Measurements from ENCODE around the gene KLK11. TPM values are rescaled to one million over a fixed set of nuclear protein-coding genes. Genes with fewer than 3 reads are reported as not detected.
A peak's percentile ranks its signal among the peaks of the same experiment; 100 is the strongest.
"Not testable (repeated sequence)": the region's sequence is repeated elsewhere in the genome, so short reads cannot be mapped to it uniquely, and the experiment has no call there.

Gene KLK11
- total RNA-seq, 1 experiment from 2014 or later: not detected

DNA sequence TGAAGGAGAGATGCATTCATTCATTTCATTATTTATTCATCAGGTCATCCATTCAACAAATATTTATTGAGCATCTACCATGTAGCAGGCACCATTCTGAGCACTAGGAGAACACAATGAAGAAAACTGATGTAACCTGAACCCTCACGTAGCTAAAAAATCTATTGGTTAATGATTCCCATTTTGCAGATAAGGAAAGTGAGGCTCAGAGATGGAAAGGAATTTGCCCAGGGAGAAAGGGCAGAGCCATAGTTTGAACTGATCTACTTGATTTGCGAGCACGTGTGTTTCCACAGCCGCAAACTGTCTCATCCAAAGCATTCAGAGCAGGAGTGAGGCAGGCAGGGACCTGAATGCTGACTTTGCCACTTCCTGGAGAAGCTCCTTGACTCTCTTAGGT, 27.7 kb downstream of the KLK11 start:
- H3K4me3 ChIP-seq: no peak overlapping the region
- peaks cover 2% of the 10 kb centered on the region; the same call in 1 of the 2 replicates for H3K9me3 ChIP-seq
- H3K27me3 ChIP-seq: peaks cover 26% of the 10 kb centered on the region
- no peaks in the 10 kb centered on the region for H3K36me3 ChIP-seq
- DNase-seq: no peak

DNA sequence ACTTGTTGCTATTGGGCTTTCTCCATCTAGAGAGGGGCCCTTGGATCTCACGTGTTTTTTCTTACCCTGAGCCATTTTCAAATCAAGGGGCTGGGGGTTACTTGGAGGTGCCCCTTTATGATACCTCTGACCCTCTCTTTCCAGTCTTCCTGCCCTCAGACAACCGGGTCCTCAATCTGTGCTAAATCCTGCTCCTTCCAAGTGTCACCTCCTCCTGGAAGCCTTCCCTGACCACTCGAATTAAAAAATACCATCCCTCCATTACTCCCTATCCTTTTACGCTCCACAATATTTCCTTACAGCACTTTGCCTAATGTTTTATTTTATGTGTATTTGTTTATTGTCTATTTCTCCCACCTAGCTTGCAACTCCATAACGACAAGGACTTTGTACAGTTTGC, 28.4 kb downstream of the KLK11 start:
- DNase-seq: no peak
- Histone ChIP-seq H3K27me3 (peaks cover 26% of the 10 kb centered on the region), H3K9me3 (peaks cover 2% of the 10 kb centered on the region; the same call in 1 of the 2 replicates), H3K4me3 (no peak overlapping the region), H3K36me3 (no peaks in the 10 kb centered on the region)

DNA sequence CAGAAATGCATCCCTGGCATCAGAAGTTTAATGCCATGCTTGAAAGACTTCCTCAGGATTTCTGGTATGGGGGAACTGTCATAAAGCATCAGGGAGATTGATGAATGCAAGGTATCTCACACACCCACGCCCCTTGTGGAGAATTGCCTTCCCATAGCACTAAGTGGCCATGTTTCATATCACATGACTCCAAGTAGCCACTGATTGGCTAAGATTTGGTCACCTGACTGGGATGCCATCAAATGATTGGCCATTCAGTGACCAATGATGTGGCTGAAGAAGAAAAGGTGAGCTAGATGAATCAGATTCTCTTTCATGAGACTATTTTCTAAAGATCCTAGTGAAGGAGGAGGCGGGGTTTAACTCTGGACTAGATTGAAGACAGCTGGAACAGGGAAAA, 32.3 kb downstream of the KLK11 start:
- DNase-seq: no peak
- Histone ChIP-seq H3K27me3 (peaks cover 40% of the 10 kb centered on the region), H3K9me3 (peaks cover 8% of the 10 kb centered on the region; the same call in 1 of the 2 replicates)

DNA sequence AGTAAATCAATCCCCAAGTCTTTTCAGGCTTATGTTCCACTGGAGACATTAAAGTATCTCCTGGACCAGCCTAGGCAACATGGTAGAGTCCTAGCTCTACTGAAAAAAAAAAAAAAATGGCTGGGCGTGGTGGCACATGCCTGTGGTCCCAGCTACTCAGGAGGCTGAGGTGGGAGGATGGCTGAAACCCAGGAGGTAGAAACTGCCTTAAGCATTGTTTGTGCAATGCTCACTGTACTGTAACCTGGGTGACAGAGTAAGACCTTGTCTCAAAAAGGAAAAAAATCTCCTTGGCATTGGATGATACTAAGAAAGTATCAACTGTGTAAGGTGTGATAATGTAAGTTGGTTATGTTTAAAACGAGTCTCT, 33.8 kb downstream of the KLK11 start:
- H3K9me3 ChIP-seq: peaks cover 8% of the 10 kb centered on the region; the same call in 1 of the 2 replicates
- H3K4me3 ChIP-seq: no peak overlapping the region
- H3K27me3 ChIP-seq: peaks cover 43% of the 10 kb centered on the region
- H3K36me3 ChIP-seq: no peaks in the 10 kb centered on the region
- DNase-seq: no peak

More for the DNA sequence above, 32.3 kb downstream of the KLK11 start:
- no peak overlapping the region for H3K4me3 ChIP-seq
- H3K36me3 ChIP-seq: no peaks in the 10 kb centered on the region

DNA sequence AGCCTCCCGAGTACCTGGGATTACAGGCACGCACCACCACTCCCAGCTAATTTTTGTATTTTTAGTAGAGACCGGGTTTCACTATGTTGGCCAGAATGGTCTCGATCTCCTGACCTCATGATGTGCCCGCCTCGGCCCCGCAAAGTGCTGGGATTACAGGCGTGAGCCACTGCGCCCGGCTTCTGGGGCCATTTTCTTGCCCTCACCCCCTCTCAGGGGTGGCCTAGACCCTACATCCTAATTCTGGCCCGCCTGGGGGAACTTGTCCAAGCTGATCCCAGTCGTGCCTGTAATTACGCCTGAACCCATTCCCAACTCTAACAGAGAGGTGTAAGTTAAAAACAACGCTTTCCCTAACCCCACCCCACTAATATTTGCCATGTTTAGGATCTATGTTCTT, 42.0 kb downstream of the KLK11 start:
- H3K36me3 ChIP-seq, DNase-seq, H3K9me3 ChIP-seq, H3K4me3 ChIP-seq: not testable (repeated sequence)
- H3K27me3 ChIP-seq: peaks cover 28% of the 10 kb centered on the region

DNA sequence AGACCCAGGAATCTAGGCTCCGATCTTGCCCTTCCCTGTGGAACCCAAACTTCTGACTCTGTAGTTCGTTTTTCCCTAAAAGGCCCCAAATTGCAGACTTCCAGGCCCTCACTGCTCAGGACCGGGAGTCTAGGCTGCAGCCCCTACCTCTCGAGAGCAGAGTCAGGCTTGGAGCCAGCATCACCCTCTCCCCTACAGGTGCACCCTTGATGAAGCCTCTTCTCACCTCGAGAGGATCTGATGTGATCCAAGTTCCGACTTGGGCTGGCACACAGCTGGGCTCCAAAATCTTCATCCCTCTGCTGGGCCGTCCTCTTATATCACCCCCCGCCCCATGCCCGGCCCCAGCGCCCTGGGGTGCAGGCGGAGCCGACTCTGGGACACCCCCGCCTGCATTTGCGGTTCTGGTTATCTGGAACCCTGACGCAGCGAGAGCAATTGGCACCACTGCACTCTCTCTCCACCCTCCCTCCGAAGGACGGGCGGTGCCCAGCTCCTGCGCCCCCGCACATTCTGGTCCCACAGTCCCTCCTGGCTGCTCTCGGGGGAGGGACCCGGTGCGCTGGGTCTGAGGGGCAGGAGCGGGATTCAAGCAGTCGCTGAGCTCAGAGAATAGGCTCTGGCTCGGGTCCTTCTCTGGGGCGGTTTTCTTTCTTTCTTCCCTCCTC, 42.7 kb downstream of the KLK11 start, which contains the start of gene KLK7:
KLK7 (minus strand) TSS at position 293 of the 668 bp plus-strand sequence. CDS start 1,518 bp downstream, outside the sequence.
- peaks cover 2% of the 10 kb centered on the region; the same call in 1 of the 2 replicates for H3K9me3 ChIP-seq
- DNase-seq: peak; percentile 62
- H3K36me3 ChIP-seq: no peaks in the 10 kb centered on the region
- H3K4me3 ChIP-seq: peak within 1 kb of the TSS; percentile 21
- H3K27me3 ChIP-seq: peaks cover 23% of the 10 kb centered on the region

DNA sequence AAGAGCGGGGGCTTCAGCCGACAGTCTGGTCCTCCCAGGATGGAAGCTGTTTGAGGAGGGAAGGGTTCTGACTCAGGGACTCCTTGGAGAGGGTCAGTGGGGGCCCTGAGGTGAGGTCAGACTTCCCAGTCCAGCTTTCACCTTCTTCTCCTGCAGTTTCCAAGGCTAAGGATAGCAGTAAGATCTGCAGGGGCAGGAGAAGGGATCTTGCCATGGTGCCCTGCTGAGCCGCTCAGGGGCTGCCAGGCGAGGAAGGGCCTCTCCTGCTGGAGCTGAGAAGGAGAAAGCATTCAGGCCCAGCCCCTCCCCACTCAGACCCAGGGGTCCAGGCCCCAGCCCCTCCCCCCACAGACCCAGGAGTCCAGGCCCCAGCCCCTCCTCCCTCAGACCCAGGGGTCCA, 44.2 kb downstream of the KLK11 start:
- H3K4me3 ChIP-seq: no peak overlapping the region
- H3K36me3 ChIP-seq: peaks cover 3% of the 10 kb centered on the region; the same call in 1 of the 2 replicates
- peaks cover 1% of the 10 kb centered on the region for H3K9me3 ChIP-seq
- DNase-seq: no peak
- peaks cover 9% of the 10 kb centered on the region for H3K27me3 ChIP-seq

DNA sequence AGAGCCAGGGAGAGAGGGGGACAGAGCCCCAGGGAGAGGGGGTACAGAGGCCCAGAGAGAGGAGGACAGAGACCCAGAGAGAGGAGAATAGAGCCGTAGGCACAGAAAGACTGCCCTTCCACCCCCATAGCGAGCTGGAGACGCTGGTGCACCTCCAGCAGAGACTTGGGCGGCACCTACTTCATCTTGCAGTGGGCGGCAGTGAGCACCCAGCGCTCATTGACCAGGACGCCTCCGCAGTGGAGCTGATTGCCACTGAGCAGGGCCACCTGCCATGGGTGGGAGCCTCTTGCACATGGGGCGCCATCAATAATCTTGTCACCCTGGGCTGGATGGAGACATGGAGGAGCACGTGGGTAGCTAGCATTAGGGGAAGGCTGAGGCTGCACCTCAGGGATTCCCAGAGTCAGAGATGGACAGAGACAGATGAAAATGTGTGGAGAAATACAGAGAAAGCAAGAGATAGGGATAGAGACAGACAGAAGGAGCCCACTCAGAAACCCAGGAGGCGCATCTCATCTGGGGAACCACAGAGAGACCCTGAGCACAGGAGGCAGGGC, 44.7 kb downstream of the KLK11 start:
- Histone ChIP-seq H3K9me3 (no peaks in the 10 kb centered on the region; the same call in 1 of the 2 replicates), H3K4me3 (no peak overlapping the region), H3K36me3 (peaks cover 5% of the 10 kb centered on the region; the same call in 1 of the 2 replicates), H3K27me3 (peaks cover 7% of the 10 kb centered on the region)
- DNase-seq: no peak

DNA sequence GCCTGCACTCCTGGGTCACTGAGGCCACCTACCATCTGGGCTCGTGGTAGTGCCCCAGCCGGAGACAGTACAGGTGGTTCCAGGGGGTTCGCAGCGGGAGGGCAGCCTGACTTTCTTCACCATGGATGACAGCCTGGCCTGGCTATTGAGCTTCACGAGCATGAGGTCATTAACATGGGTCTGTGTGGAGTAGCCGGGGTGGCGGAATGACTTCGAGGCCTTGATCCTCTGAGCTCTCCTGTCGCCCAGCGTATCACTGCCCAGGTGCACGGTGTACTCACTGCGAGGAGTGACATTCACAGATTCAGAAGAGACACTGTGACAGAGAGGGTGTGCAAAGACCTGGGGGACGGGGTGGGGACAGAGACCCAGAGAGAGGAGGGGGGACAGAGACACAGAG, 46.2 kb downstream of the KLK11 start:
- Histone ChIP-seq H3K9me3 (no peaks in the 10 kb centered on the region; the same call in 1 of the 2 replicates), H3K27me3 (no peaks in the 10 kb centered on the region; the same call in none of the 2 replicates), H3K4me3 (no peak overlapping the region), H3K36me3 (peaks cover 5% of the 10 kb centered on the region; the same call in 1 of the 2 replicates)
- DNase-seq: no peak

DNA sequence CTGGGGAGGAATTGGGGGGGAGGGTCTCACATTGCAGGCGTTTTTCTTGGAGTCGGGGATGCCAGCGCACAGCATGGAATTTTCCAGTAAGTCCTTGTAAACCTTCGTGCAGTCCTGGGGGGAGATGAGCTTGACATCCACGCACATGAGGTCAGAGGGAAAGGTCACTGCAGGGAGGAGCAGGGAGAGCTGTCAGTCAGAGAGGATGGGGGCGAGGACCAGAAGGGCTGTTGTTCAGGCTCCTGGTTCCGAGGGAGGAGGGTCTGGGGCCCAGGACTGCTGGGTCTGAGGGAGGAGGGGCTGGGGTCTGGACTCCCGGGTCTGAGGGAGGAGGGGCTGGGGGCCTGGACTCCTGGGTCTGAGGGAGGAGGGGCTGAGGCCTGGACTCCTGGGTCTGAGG, 46.7 kb downstream of the KLK11 start:
- Histone ChIP-seq H3K27me3 (no peaks in the 10 kb centered on the region; the same call in none of the 2 replicates), H3K9me3 (no peaks in the 10 kb centered on the region; the same call in 1 of the 2 replicates), H3K36me3 (peaks cover 5% of the 10 kb centered on the region; the same call in 1 of the 2 replicates), H3K4me3 (no peak overlapping the region)
- no peak for DNase-seq

DNA sequence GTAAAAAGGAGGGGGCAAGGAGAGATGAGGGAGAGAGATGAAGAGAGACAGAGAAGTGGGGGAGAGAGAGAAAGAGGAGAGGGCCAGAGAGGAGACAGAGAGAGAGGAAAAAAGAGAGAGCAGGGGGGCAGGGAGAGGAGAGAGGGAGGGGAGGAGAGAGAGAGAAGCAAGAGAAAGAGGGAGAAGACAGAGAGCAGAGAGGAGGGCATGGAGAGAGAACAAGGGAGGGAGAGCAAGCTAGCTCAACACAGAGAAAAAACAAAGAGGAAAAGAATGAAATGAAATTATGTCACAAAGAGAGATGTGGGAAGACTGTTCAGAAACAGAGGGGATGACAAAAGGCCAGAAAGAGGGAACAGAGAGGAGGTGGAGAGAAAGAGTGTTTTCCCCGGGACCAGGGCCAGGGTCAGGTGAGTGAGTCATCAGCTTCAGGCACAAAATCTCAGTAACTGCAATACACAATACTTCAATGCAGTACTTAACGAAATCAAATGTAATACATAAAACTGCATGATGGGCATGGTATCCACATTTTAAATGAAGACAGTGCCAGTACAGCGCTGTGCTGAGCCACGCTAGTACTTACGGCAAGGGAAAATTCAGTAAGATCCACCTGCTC, 47.5 kb downstream of the KLK11 start:
- no peak for DNase-seq
- peaks cover 5% of the 10 kb centered on the region; the same call in 1 of the 2 replicates for H3K36me3 ChIP-seq
- H3K27me3 ChIP-seq: no peaks in the 10 kb centered on the region; the same call in none of the 2 replicates
- H3K9me3 ChIP-seq: no peaks in the 10 kb centered on the region; the same call in 1 of the 2 replicates
- H3K4me3 ChIP-seq: no peak overlapping the region

DNA sequence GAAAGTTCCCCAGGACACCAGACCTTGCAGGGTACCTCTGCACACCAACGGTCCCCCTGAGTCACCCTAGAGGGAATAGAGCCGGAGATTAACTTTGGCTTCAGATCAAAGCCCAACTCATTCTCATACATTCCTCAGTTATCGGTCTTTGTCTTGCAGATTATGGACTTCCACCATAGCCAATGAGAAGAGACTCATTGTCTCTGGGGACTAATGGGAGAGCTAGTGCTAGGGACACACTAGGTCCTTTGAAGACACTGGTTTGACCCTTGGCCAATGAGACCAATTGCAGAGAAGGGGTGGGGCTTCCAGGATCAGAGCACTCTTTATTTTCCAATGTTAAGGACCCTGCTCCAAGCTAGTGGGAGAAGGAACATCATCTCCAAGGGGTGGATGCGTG, 48.8 kb downstream of the KLK11 start:
- no peak overlapping the region for H3K4me3 ChIP-seq
- H3K27me3 ChIP-seq: no peaks in the 10 kb centered on the region; the same call in none of the 2 replicates
- no peaks in the 10 kb centered on the region; the same call in 1 of the 2 replicates for H3K9me3 ChIP-seq
- peaks cover 5% of the 10 kb centered on the region; the same call in 1 of the 2 replicates for H3K36me3 ChIP-seq
- no peak for DNase-seq

DNA sequence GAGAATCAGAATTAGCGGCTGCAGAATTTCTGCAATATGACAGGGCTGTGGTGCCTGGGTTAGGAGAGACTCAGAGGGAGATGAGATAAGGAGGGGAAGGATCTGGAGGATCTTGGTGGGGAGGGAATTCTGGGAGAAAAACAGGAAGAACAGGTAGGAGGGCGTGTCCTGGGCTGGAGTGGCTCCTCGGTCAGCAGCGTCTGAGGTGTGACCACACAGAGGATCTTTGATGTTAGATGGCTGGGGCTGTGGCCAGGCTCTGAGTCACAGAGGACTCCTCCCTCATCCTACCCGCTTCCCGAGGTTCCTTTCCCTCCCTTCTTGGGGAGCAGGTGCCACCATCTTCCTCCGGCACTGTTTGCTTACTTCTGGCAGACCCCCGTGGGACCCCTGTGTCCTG, 50.6 kb downstream of the KLK11 start:
- peak; percentile 61 for DNase-seq
- Histone ChIP-seq H3K4me3 (no peak overlapping the region), H3K27me3 (no peaks in the 10 kb centered on the region; the same call in none of the 2 replicates), H3K9me3 (no peaks in the 10 kb centered on the region; the same call in 1 of the 2 replicates), H3K36me3 (peaks cover 5% of the 10 kb centered on the region; the same call in 1 of the 2 replicates)

DNA sequence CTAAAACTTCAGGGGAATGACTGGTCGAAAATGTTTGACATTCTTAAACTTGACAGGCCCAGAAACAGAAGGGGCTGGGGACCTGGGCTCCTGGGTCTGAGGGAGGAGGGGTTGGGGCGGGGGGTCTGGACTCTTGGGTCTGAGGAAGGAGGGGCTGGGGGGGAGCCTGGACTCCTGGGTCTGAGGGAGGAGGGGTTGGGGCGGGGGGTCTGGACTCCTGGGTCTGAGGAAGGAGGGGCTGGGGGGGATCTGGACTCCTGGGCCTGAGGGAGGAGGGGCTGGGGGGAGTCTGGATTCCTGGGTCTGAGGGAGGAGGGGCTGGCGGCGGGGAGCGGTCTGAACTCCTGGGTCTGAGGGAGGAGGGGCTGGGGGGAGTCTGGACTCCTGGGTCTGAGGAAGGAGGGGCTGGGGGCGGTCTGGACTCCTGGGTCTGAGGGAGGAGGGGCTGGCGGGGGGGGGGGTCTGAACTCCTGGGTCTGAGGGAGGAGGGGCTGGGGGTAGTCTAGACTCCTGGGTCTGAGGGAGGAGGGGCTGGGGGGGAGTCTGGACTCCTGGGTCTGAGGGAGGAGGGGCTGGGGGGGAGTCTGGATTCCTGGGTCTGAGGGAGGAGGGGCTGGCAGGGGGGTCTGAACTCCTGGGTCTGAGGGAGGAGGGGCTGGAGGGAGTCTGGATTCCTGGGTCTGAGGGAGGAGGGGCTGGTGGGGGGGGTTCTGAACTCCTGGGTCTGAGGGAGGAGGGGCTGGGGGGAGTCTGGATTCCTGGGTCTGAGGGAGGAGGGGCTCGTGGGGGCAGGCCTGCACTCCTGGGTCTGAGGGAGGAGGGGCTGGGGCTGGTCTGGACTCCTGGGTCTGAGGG, 51.5 kb downstream of the KLK11 start:
- peaks cover 5% of the 10 kb centered on the region; the same call in 1 of the 2 replicates for H3K36me3 ChIP-seq
- H3K27me3 ChIP-seq: no peaks in the 10 kb centered on the region; the same call in none of the 2 replicates
- no peaks in the 10 kb centered on the region; the same call in 1 of the 2 replicates for H3K9me3 ChIP-seq
- H3K4me3 ChIP-seq: no peak overlapping the region
- no peak for DNase-seq

DNA sequence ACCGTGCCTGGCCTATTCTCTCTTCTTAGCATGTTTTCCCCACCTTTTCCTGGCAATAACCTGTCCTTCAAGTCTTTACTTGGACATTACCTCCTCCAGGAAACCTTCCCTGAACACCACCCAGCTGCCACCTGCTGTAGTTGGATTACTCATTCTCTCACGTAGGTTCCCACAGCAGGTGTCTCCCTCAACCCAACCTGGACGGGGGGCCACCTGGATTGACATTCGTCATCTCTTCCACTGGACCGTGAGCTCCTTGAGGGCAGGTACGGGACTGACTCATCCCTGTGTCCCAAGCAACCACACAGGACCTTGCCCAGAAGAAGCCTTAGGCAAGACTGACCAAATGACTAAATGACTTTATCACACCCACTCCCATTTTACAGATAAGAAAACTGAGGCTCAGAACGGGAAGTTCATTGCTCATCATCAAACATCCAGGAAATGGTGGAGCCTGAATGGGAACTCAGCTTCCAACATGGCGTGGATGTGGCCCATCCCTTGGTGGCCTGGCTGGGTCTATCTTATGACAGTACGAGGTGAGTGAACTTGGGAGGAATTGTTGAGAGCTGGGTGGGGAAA, 53.5 kb downstream of the KLK11 start:
- peaks cover 5% of the 10 kb centered on the region; the same call in 1 of the 2 replicates for H3K36me3 ChIP-seq
- no peak for DNase-seq
- H3K4me3 ChIP-seq: no peak overlapping the region
- no peaks in the 10 kb centered on the region; the same call in 1 of the 2 replicates for H3K9me3 ChIP-seq
- no peaks in the 10 kb centered on the region for H3K27me3 ChIP-seq
